Heart left ventricle (tissue), 13 donors: ENCODE measurements around the gene FNDC11.

Source experiments
- CTCF ChIP-seq, 12 donors: fragments of 200-600 bp; sonication (generic) in 4 of 12; IDR thresholded peaks; one replicate each; pipeline versions ENCODE4 v1.5.0 to v1.8.0; 2018 to 2022; ENCODE audit warnings: antibody characterized with exemption in 12 of 12, mild to moderate bottlenecking in 5 of 12
- POLR2A ChIP-seq, 2 donors: fragments of 450-650 bp; IDR thresholded peaks; one replicate each; pipeline ENCODE4 v1.6.1; 2017; ENCODE audit warnings: antibody characterized with exemption in 2 of 2, mild to moderate bottlenecking in 2 of 2, moderate library complexity in 2 of 2
- donor health status: ischemic (EF 13 %, LVEDD 7.1; RV severe dilation, severe dysfunction).
- donor health status: DM: no; HTN: yes; CAD: no.
- donor health status: DM: no; HTN: no; CAD: no.
- donor health status: ischemic (EF 25% LVEDD 6.9; RV normal size, moderate dysfunction).
- donor health status: ischemic (EF 25% LVEDD 5.7; RV mildly dilated, moderate dysfunction).
- donor health status: ischemic (EF 35%, LVEDD 5.7; RV mildly dilated, moderate dysfunction).
- donor health status: nonischemic (EF 11% LVEDD 7.7; RV severe dilation, severe dysfunction).
- donor health status: DM: yes; HTN: yes; CAD: no.
- donor health status: PGD.
- donor health status: ischemic (EF 29% LVEDD 5.4; RV normal size, mild dysfunction).
- donor health status: nonischemic (EF 23%, LVEDD 6.1; RV moderate dilation, normal function).

GRCh38 chr20:63549019-63549418 is 4.9 kb upstream of the FNDC11 start:
- no peak for TF ChIP-seq CTCF (IDR thresholded peaks at IDR 0.05)
- TF ChIP-seq POLR2A (IDR thresholded peaks at IDR 0.05) = no peak
